IMR-90 (cell line): Measurements from ENCODE around the gene PTP4A2. TPM values are rescaled to one million over a fixed set of nuclear protein-coding genes. Genes with fewer than 3 reads are reported as not detected.
"Not testable (repeated sequence)": the region's sequence is repeated elsewhere in the genome, so short reads cannot be mapped to it uniquely, and the experiment has no call there.

Experiments
- ATAC-seq: fragments of 200-7000 bp; cut with Tn5 transposase; 2 replicates; pipeline ENCODE4 v1.9.1; 2020; ENCODE audit warnings: low read depth, mild to moderate bottlenecking, moderate library complexity
- BruUV-seq: library from RNA; stranded (reverse); fragments of 400-500 nt; replicated peaks from 2 replicates; lab custom pipeline; 2021; lab: Mats Ljungman, UMichigan
- CTCF ChIA-PET: fragments of 300-600 bp; formaldehyde crosslinking; extraction: SDS; loops from one replicate; lab custom pipeline; 2021; ENCODE audit warnings: antibody characterized with exemption; lab: Yijun Ruan, JAX
- POLR2A ChIA-PET: fragments of 300-600 bp; sonication (Branson Sonifier 250); formaldehyde crosslinking; loops from one replicate; lab custom pipeline; 2022; ENCODE audit warnings: antibody characterized with exemption; ENCODE audit not compliant: unreplicated experiment; lab: Charles Lee
- DNase-seq: peaks from one replicate; pipeline ENCODE4 v3.0.0; 2013
- H2AFZ ChIP-seq: replicated peaks from 2 replicates; pipeline ENCODE3; 2013; ENCODE audit warnings: low read length, mild to moderate bottlenecking; ENCODE audit not compliant: poor library complexity
- H2AK5ac ChIP-seq: 2 replicates; pipeline ENCODE4 v1.6.1; 2013; ENCODE audit warnings: low read depth, low read length, inconsistent platforms
- H2AK9ac ChIP-seq: replicated peaks from 2 replicates; pipeline ENCODE3; 2013; ENCODE audit warnings: mild to moderate bottlenecking, low read depth, low read length, moderate library complexity; ENCODE audit not compliant: poor library complexity
- H2BK120ac ChIP-seq: 2 replicates; pipeline ENCODE4 v1.6.1; 2013; ENCODE audit warnings: low read depth, low read length, inconsistent platforms
- H2BK15ac ChIP-seq: 3 replicates; pipeline ENCODE4 v1.6.1; 2013; ENCODE audit warnings: low read depth, low read length, inconsistent platforms
- H2BK20ac ChIP-seq: 2 replicates; pipeline ENCODE4 v1.6.1; 2013; ENCODE audit warnings: low read depth, mild to moderate bottlenecking, inconsistent platforms, low read length, moderate library complexity
- H2BK5ac ChIP-seq: 2 replicates; pipeline ENCODE4 v1.6.1; 2013; ENCODE audit warnings: mild to moderate bottlenecking, low read depth, low read length, inconsistent platforms; ENCODE audit not compliant: poor library complexity, severe bottlenecking
- H3K14ac ChIP-seq: replicated peaks from 2 replicates; pipeline ENCODE4 v1.6.1; 2013; ENCODE audit warnings: low read depth, low read length, inconsistent platforms
- H3K18ac ChIP-seq: 2 replicates; pipeline ENCODE4 v1.6.1; 2013; ENCODE audit warnings: low read depth, low read length, control low read depth
- H3K23ac ChIP-seq: 2 replicates; pipeline ENCODE4 v1.6.1; 2013; ENCODE audit warnings: low read depth, low read length, inconsistent platforms
- H3K27ac ChIP-seq: 2 replicates; pipeline ENCODE4 v1.5.1; 2013; ENCODE audit warnings: mild to moderate bottlenecking, control low read depth, low read length; ENCODE audit not compliant: insufficient read depth
- H3K27me3 ChIP-seq: 2 replicates; pipeline ENCODE4 v1.6.1; 2013; ENCODE audit warnings: low read length; ENCODE audit not compliant: control insufficient read depth, insufficient read depth
- H3K36me3 ChIP-seq: 2 replicates; pipeline ENCODE4 v1.6.1; 2013; ENCODE audit warnings: low read length, mixed read lengths; ENCODE audit not compliant: control insufficient read depth, insufficient read depth
- H3K4ac ChIP-seq: 2 replicates; pipeline ENCODE4 v1.6.1; 2013; ENCODE audit warnings: low read depth, low read length, inconsistent platforms
- H3K4me1 ChIP-seq: 2 replicates; pipeline ENCODE4 v1.6.1; 2013; ENCODE audit warnings: low read length, mixed read lengths; ENCODE audit not compliant: control insufficient read depth, insufficient read depth
- H3K4me2 ChIP-seq: 2 replicates; pipeline ENCODE4 v1.6.1; 2013; ENCODE audit warnings: low read depth, mild to moderate bottlenecking, control low read depth, low read length, moderate library complexity
- H3K4me3 ChIP-seq: 2 replicates; pipeline ENCODE4 v1.5.1; 2013; ENCODE audit warnings: low read depth, mild to moderate bottlenecking, control low read depth, low read length, moderate library complexity; ENCODE audit not compliant: insufficient read depth
- H3K56ac ChIP-seq: 2 replicates; pipeline ENCODE4 v1.6.1; 2013; ENCODE audit warnings: low read length, inconsistent platforms; ENCODE audit not compliant: insufficient read depth; ENCODE audit errors: extremely low read depth
- H3K79me1 ChIP-seq, 2 experiments: 2 replicates each; pipeline ENCODE4 v1.6.1; 2013; ENCODE audit warnings: low read length in 2 of 2, inconsistent platforms in 1 of 2, low read depth in 1 of 2
- H3K9ac ChIP-seq: 2 replicates; pipeline ENCODE4 v1.6.1; 2013; ENCODE audit warnings: low read depth, low read length, control low read depth
- H3K9me1 ChIP-seq: 2 replicates; pipeline ENCODE4 v1.6.1; 2013; ENCODE audit warnings: low read length, inconsistent platforms; ENCODE audit not compliant: insufficient read depth
- H3K9me3 ChIP-seq: 2 replicates; pipeline ENCODE4 v1.6.1; 2013; ENCODE audit warnings: low read length; ENCODE audit not compliant: control insufficient read depth, insufficient read depth
- H4K20me1 ChIP-seq: 2 replicates; pipeline ENCODE4 v1.6.1; 2013; ENCODE audit warnings: low read length, inconsistent platforms; ENCODE audit not compliant: insufficient read depth
- H4K5ac ChIP-seq: 2 replicates; pipeline ENCODE4 v1.6.1; 2013; ENCODE audit warnings: mild to moderate bottlenecking, low read depth, low read length, control low read depth
- H4K8ac ChIP-seq, 2 experiments: 2 replicates each; pipeline ENCODE4 v1.6.1; 2013; ENCODE audit warnings: low read depth in 2 of 2, low read length in 2 of 2, control low read depth in 1 of 2, inconsistent platforms in 1 of 2
- H4K91ac ChIP-seq: 2 replicates; pipeline ENCODE4 v1.6.1; 2013; ENCODE audit warnings: low read depth, low read length, inconsistent platforms; ENCODE audit not compliant: insufficient read depth
- WGBS, 2 experiments: methylation state at CpG; one replicate each; pipeline versions ENCODE4 v1.1.5 to v1.1.7; 2013; ENCODE audit warnings: missing lambda C conversion rate in 2 of 2; ENCODE audit not compliant: insufficient read length in 1 of 2; ENCODE audit errors: extremely low coverage in 2 of 2; 5-methylcytosine and 5-hydroxymethylcytosine counted together
- dilution Hi-C: fragments of 300-500 bp; cut with HindIII; formaldehyde crosslinking; loops from one replicate; pipeline ENCODE4 v1.14.3; 2018; ENCODE audit warnings: low sequenced_read_pairs; ENCODE audit not compliant: unreplicated experiment
- in situ Hi-C: fragments of 300-500 bp; cut with MboI; formaldehyde crosslinking; loops from 3 replicates; pipeline ENCODE4 v1.14.3; 2019; ENCODE audit warnings: low sequenced_read_pairs, inconsistent platforms, mixed read lengths
- intact Hi-C: fragments of 100-400 bp; cut with micrococcal nuclease; formaldehyde crosslinking; loops from 2 replicates; pipeline ENCODE4 v1.10.0; 2022
- polyA plus RNA-seq, 3 experiments: library from polyadenylated mRNA; depleted of rRNA; stranded (reverse); fragments of >200 nt; gene quantifications; 2 replicates each; pipeline ENCODE4 v1.2.3, GENCODE V29; 2012; ENCODE audit warnings: low replicate concordance in 1 of 3
- total RNA-seq: library from RNA; depleted of rRNA; stranded (reverse); fragments of >200 nt; gene quantifications from 2 replicates; pipeline ENCODE4 v1.2.3, GENCODE V29; 2012

The PTP4A2 gene
- total and polyA plus RNA-seq, 2 of the 4 experiments (the other 2 are of a cell fraction): 135 to 328 TPM

- dilution Hi-C loops, ATAC-seq, DNase-seq, CTCF ChIA-PET, H3K36me3 ChIP-seq, H3K56ac ChIP-seq, H3K4me2 ChIP-seq, BruUV-seq, H2BK5ac ChIP-seq, intact Hi-C loops, H4K5ac ChIP-seq, H3K14ac ChIP-seq, H3K27ac ChIP-seq, H3K27me3 ChIP-seq, H4K20me1 ChIP-seq, H3K18ac ChIP-seq, H3K9me3 ChIP-seq, H2AFZ ChIP-seq, H3K4me3 ChIP-seq, in situ Hi-C loops, H3K9ac ChIP-seq: not testable (repeated sequence)
- 94% methylated on average over 3 of the region's 8 CpGs; no CpG with 5 or more reads in 1 of the 2 experiments for WGBS, 2 experiments
- Histone ChIP-seq H4K91ac (peak overlapping the region; percentile 33; the same call in 1 of the 2 replicates), H3K4me1 (peaks cover 21% of the 10 kb centered on the region), H3K9me1 (peaks cover 12% of the 10 kb centered on the region), H2BK15ac (peak overlapping the region; percentile 65; the same call in 1 of the 3 replicates), H3K79me1 (peaks cover 4 to 28% of the 10 kb centered on the region in 2 experiments; a peak in 2 of 4 replicates), H2BK120ac (0 out of 2 replicates have a peak overlapping the region, but pooled peaks have one; percentile 25), H3K23ac (peak overlapping the region; percentile 34; the same call in 1 of the 2 replicates), H2AK5ac (0 out of 2 replicates have a peak overlapping the region, but pooled peaks have one; percentile 39), H2AK9ac (peak overlapping the region; percentile 79), H2BK20ac (peak overlapping the region; percentile 39; the same call in 1 of the 2 replicates), H3K4ac (peak overlapping the region; percentile 62; the same call in 1 of the 2 replicates), H4K8ac (0 out of 4 replicates have a peak overlapping the region, but pooled peaks of 1 of the 2 experiments have one; percentile 65)
- POLR2A ChIA-PET: interaction anchor here (0.7 kb wide), 1 partner anchor 8 kb away, joined by 10 read pairs; no protein-coding TSS in a partner anchor
These were observed 3.9 kb upstream of the PTP4A2 start for GRCh38 chr1:31942061-31942460.
